ENCODE data around the gene SURF6. TPM values are rescaled to one million over a fixed set of nuclear protein-coding genes. Genes with fewer than 3 reads are reported as not detected.
"Not testable (repeated sequence)": the region's sequence is repeated elsewhere in the genome, so short reads cannot be mapped to it uniquely, and the experiment has no call there.

Gene SURF6
- total RNA-seq, 1 donor from 2014 or later: 15.2 TPM

DNA sequence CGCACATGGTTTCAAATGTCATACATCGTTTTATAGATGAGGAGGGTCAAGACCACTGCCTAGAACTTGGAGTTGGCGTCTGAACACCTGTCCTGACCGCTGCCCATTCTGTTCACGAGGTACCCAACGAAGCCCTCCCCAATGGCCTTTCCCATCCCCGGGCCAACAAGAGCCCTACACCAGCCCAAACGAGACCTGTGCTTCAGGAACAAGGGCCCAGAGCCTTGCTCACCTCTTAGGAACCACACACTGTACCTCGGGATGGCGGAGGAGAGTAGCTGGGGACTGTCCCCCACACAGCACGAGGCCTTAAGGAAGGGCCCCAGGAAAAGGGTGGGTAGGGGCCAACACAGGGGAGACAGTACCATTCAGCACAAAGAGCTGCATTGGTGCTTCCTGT, 3.0 kb downstream of the SURF6 start:
- peaks cover 48% of the 10 kb centered on the region for H3K36me3 ChIP-seq
- no peak overlapping the region for H3K27ac ChIP-seq
- H3K4me1 ChIP-seq: peaks cover 21% of the 10 kb centered on the region
- no peak for ATAC-seq
- H3K9me3 ChIP-seq: no peaks in the 10 kb centered on the region
- no peak for TF ChIP-seq CTCF (IDR thresholded peaks at IDR 0.05)
- H3K4me3 ChIP-seq: no peak overlapping the region
- no peak for DNase-seq
- intact Hi-C loops (cut with DNase I): no loop called here
- H3K27me3 ChIP-seq (ENCODE audit: low read depth): no peaks in the 10 kb centered on the region

GRCh38 chr9:133332381-133332730, 3.6 kb downstream of the SURF6 start:
- no peak overlapping the region for H3K4me3 ChIP-seq
- no peaks in the 10 kb centered on the region for H3K27me3 ChIP-seq (ENCODE audit: low read depth)
- no peak for TF ChIP-seq CTCF (IDR thresholded peaks at IDR 0.05)
- intact Hi-C loops (cut with DNase I): no loop called here
- ATAC-seq (no peak), DNase-seq (no peak)
- peaks cover 21% of the 10 kb centered on the region for H3K4me1 ChIP-seq
- H3K27ac ChIP-seq: no peak overlapping the region
- H3K36me3 ChIP-seq: peaks cover 48% of the 10 kb centered on the region
- H3K9me3 ChIP-seq: no peaks in the 10 kb centered on the region

DNA sequence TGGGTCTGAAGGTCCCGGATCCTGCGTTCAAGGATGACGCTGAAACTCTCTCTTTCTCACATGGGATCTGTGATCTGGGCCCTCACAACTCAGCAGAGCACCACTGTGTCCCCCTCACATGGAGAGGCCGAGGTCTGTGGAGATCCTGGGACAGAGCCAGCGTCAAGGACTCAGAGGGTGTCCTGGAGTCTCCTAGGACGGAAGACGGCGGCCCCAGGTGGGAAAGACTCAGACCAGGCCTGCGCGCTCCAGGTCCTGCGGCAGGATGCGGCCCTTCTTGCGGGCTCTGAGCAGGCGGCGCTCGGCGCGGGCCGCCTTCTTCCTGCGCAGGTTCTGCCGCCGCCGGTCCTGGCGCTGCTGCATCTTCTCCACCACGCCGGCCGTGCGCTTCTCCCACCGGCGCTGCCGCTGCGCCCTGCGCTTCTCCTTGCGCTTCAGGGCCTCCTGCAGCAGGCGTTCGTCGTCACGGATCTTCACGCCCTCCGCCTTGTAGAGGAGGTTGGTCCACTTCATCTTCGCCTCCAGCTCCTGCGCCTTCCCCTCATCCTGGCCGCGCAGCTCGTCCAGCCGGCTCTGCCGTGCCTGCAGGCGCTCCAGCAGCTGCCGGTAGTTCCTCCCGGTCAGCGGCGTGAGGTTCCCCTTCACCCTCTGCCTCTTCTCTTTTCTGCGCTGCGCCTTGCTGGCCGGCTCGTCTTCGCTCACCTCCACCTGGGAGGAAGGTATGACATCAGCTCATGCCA, 4.2 kb downstream of the SURF6 start:
- Histone ChIP-seq H3K4me1 (peaks cover 20% of the 10 kb centered on the region), H3K4me3 (no peak overlapping the region), H3K36me3 (peaks cover 48% of the 10 kb centered on the region), H3K9me3 (no peaks in the 10 kb centered on the region), H3K27me3 (ENCODE audit: low read depth) (no peaks in the 10 kb centered on the region), H3K27ac (no peak overlapping the region)
- ATAC-seq (no peak), DNase-seq (peak; percentile 44)
- no peak for TF ChIP-seq CTCF (IDR thresholded peaks at IDR 0.05)
- intact Hi-C loops (cut with DNase I): no loop called here

DNA sequence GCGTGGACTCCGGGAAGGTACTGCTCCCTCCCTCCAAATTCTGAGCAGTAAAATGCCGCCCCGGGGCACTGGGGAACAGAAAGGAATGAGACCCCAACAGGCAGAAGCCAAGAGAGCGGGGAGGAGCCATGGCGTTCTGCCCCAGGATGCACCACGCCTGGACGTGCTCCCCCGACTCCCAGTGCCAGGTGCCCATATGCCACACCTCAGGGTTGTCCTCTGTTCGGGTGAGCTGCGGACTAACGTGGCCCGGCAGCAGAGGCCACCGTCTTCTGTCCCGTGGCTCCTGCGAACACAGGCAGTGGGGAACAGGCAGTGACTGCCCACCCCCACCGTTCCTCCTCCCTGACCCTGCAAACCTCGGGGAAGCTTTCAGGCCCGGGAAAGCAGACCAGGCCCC, 4.8 kb downstream of the SURF6 start:
- no peak for TF ChIP-seq CTCF (IDR thresholded peaks at IDR 0.05)
- Histone ChIP-seq H3K27ac (no peak overlapping the region), H3K27me3 (ENCODE audit: low read depth) (no peaks in the 10 kb centered on the region), H3K4me1 (peaks cover 14% of the 10 kb centered on the region), H3K9me3 (no peaks in the 10 kb centered on the region), H3K36me3 (peaks cover 48% of the 10 kb centered on the region), H3K4me3 (no peak overlapping the region)
- intact Hi-C loops (cut with DNase I): no loop called here
- DNase-seq: no peak
- no peak for ATAC-seq

DNA sequence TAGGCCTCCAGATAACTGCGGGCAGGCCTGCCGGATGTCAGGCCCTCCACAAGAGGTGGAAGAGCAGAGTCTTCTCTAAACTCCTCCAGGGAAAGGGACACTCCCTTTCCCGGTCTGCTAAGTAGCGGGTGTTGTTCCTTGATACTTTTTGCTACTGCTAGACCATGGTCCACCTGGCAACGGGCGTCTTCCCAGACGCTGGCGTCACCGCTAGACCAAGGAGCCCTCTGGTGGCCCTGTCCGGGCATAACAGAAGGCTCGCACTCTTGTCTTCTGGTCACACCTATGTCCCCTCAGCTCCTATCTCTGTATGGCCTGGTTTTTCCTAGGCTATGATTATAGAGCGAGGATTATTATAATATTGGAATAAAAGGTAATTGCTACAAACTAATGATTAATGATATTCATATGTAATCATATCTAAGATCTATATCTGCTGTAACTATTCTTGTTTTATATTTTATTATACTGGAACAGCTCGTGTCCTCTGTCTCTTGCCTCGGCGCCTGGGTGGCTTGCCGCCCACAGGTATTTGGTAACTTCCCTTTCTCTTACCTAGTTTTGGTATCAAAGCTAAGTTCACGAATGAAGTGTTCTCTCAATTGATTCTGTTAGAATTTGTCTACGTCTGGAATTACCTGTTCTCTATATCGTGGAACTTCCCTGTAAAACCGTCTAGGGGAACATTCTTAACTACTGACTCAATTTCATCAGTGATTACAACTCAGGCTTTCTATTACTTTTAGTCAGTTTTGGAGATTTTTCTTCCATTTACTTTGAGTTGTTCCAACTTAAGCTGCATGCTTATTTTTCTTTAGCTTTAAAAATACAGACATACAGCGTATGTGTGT, 6.5 kb downstream of the SURF6 start:
- peak; percentile 61 for TF ChIP-seq CTCF (IDR thresholded peaks at IDR 0.05)
- H3K27me3 ChIP-seq (ENCODE audit: low read depth); H3K4me3 ChIP-seq; H3K27ac ChIP-seq; DNase-seq; H3K9me3 ChIP-seq; intact Hi-C loops (cut with DNase I); H3K4me1 ChIP-seq; ATAC-seq: not testable (repeated sequence)
- H3K36me3 ChIP-seq: peaks cover 47% of the 10 kb centered on the region

Data from lower lobe of right lung (tissue), 2 donors.